Measurements from ENCODE around the gene ZNF747.

Gene ZNF747

DNA sequence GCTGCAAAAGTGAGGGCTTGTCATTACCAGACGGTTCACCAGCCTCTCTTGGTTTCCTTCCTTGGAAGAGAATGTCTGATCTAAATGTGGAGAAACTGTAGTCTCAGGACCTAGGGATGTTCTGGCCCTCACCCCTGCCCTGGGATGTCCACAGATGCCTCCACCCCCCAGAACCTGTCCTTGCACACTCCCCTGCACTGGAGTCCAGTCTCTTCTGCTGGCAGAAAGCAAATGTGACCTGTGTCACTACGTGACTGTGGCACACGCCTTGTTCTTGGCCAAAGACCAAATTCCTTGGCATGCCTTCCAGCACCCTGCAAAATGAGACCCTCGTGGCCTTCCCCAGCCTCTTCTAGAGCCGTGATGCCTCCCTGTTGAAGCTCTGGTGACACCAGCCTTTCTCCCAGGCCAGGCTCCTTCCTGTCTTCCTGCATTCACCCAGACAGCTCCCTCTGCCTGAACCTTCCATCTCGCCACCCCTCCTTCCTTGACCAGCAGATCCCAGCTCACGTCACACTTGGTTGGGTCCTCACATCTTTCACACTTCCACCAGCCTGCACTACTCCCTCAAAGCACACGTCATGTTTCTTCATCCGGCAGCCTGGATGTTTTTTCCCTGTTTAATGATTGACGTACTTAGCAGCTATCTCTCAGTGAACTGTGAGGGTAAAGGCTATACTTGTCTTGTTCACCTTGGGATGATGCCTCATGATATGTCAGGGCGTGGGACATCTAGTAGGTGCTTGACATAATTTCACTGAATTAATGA lies 12.6 kb downstream of the ZNF747 start:
- no peak overlapping the region for H3K4me3 ChIP-seq (ENCODE audit: low read depth, low read length)
- in situ Hi-C loops (cut with HindIII; ENCODE audit: low sequenced_read_pairs): no loop called here
- no peak for DNase-seq (ENCODE audit: low read depth, low spot score)
- no peak for TF ChIP-seq CTCF (IDR thresholded peaks at IDR 0.05; ENCODE audit: low read depth, low read length)

- H3K4me3 ChIP-seq (ENCODE audit: low read depth, low read length): no peak overlapping the region
- DNase-seq (ENCODE audit: low read depth, low spot score): no peak
- TF ChIP-seq CTCF (IDR thresholded peaks at IDR 0.05; ENCODE audit: low read depth, low read length): no peak
- in situ Hi-C loops (cut with HindIII; ENCODE audit: low sequenced_read_pairs): no loop called here
These were observed 13.2 kb downstream of the ZNF747 start for GRCh38 chr16:30521476-30521872.

GRCh38 chr16:30519120-30520049 lies 15.3 kb downstream of the ZNF747 start:
- in situ Hi-C loops (cut with HindIII; ENCODE audit: low sequenced_read_pairs): no loop called here
- no peak for DNase-seq (ENCODE audit: low read depth, low spot score)
- TF ChIP-seq CTCF (IDR thresholded peaks at IDR 0.05; ENCODE audit: low read depth, low read length): no peak
- H3K4me3 ChIP-seq (ENCODE audit: low read depth, low read length): no peak overlapping the region

GRCh38 chr16:30518552-30518951 lies 16.1 kb downstream of the ZNF747 start:
- no peak for DNase-seq (ENCODE audit: low read depth, low spot score)
- in situ Hi-C loops (cut with HindIII; ENCODE audit: low sequenced_read_pairs): no loop called here
- no peak overlapping the region for H3K4me3 ChIP-seq (ENCODE audit: low read depth, low read length)
- TF ChIP-seq CTCF (IDR thresholded peaks at IDR 0.05; ENCODE audit: low read depth, low read length): no peak

DNA sequence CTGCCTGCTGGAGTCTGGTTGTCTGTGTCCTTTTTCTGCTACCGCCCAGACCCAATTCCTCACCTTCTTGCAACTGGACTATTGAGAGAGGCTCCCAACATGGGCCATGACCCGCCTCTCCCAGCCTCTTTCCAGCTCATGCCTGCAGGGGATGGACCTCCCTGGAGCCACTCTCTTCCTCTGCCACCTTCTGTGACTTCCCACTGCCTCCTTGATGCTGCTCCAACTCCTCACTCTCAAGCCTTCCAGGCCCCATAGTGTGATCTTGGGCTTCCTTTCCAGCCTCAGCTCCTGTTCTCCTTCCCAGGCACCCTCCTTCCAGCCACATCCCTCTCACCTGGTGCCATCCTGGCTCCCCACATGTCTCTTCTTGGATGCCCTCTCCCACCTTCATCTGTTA lies 19.4 kb downstream of the ZNF747 start:
- in situ Hi-C loops (cut with HindIII; ENCODE audit: low sequenced_read_pairs): no loop called here
- TF ChIP-seq CTCF (IDR thresholded peaks at IDR 0.05; ENCODE audit: low read depth, low read length): no peak
- no peak overlapping the region for H3K4me3 ChIP-seq (ENCODE audit: low read depth, low read length)
- DNase-seq (ENCODE audit: low read depth, low spot score): no peak

DNA sequence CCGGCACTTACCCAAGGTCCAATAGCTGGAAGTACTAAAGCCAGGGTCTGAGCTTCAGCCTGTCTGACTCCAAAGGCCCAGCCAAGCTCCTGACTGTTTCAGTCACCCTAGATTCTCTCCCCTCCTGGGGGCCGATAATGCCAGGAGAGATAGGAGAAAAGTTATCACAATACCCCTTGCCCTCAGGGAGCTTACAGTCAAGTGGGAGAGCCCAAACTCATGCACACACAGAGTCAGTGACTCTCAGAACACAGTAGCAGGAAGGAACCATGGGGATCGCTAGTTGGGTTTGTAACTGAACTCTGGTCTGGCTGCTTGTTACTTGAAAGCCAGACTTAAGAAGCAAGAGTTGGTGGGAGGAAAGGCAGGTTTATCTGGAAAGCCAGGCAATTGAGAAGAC lies 23.1 kb downstream of the ZNF747 start:
- in situ Hi-C loops (cut with HindIII; ENCODE audit: low sequenced_read_pairs): no loop called here
- no peak for TF ChIP-seq CTCF (IDR thresholded peaks at IDR 0.05; ENCODE audit: low read depth, low read length)
- no peak overlapping the region for H3K4me3 ChIP-seq (ENCODE audit: low read depth, low read length)
- no peak for DNase-seq (ENCODE audit: low read depth, low spot score)

Data from astrocyte of the spinal cord (primary cell).